ENCODE measurements around the gene HTRA3.

The HTRA3 gene

DNA sequence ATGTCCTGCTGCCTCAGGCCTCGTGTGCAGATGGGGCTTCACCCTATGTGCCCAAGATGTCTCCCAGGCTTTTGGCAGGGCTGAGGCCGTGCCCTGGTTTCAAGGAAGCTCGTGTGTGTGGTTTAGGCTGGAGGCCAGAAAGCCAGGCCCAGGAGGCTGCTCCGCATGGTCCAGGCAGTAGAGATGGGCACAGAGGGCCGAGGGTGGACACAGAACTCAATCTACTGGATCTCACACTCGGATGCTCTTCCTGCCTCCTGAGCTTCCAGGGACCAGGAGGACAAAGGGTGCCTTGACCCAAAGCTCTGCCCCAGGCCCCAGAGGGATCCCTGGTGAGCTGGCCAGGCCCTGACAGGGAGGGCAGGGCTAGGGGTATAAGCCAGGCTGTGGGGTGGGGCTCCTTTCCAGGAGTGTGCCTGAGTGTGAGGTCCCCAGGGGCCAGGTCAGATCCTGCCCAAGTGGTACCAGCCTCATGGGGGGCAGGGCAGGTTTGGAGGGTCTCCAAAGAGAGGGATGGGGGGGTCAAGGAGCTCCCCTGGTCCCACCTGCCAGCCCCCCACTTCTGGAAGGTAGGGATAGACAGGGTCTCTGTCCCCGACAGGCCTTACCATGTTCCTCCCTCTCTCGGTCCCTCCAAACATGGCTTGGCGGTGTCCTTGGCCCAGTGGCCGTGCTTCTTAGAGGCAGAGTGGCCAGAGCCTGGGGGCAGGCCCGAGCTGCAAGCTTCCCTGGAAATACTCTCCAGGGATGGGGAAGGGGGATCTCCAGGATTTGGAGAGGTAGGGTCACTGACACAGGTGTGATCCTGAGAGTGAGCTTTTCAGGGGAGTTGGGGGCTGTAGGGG, 23.8 kb downstream of the HTRA3 start:
- DNase-seq (ENCODE audit: low read depth): no peak

DNA sequence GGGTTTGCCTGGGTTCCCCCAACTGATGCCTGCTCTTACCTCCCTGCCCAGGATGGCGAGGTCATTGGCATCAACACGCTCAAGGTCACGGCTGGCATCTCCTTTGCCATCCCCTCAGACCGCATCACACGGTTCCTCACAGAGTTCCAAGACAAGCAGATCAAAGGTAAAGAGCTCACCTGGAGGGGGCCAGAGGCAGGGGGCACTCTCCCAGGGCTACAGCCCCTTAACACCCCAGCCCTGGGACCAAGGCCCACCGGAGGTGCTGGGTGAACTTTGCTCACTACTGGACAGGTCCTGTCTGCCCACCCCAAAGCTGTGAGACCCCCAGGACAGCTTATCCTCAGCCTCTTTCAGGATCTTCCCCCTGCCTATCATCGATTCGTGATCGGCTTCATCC, 24.5 kb downstream of the HTRA3 start:
- no peak for DNase-seq (ENCODE audit: low read depth)

DNA sequence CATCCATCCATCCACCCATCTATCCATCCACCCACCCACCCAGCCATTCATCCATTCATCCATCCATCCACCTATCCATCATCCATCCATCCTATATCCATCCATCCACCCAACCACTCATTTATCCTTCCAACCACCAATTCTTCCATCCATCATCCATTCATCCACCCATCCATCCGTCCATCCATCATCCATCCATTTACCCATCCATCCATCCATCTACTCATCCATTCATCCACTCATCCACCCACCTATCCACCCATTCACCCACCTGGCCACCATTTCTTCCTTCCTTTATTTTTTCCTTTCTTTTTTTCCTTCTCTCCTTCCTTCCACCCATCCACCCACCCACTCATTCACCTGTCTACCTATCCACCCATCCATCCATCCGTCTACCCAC, 25.2 kb downstream of the HTRA3 start:
- DNase-seq (ENCODE audit: low read depth): no peak

DNA sequence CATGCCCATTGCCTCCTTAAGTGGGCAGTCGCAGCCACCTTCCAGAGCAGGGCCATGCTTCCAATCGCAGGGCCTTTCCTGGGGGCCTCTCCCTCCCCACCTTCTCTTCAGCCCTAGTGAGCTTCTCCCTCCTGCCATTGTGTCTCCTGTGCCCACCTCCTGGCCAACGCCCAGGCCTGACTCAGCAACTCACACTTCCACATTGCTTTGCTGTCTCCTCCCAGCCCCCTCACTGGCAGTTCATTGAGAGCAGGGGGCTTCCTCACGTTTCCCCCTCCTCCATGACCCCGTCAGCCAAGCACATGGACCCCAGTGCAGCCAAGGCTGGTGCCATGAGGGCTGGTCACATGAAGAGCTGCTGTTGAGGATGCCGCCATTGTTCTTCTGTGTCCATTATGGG, 25.9 kb downstream of the HTRA3 start:
- DNase-seq (ENCODE audit: low read depth): no peak

DNA sequence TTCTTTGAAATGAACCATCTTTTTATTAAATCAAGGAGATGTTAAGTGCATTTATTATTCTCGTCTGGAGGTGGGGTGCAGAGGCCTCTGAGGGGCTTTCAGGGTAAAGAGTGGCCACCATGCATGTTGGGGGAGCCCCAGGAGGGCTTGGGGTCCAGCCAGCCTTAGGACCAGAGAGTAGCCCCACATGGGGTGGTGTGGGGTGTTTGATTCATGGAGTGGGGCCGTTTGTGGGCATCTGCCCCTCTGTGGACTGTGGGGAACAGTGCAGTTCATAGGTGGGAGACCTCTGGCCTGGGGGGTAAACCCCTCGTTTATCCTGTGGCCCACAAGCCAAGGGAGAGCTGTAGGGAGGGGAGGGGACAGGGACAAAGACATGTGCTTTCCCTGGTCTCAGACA, 26.9 kb downstream of the HTRA3 start:
- no peak for DNase-seq (ENCODE audit: low read depth)

DNA sequence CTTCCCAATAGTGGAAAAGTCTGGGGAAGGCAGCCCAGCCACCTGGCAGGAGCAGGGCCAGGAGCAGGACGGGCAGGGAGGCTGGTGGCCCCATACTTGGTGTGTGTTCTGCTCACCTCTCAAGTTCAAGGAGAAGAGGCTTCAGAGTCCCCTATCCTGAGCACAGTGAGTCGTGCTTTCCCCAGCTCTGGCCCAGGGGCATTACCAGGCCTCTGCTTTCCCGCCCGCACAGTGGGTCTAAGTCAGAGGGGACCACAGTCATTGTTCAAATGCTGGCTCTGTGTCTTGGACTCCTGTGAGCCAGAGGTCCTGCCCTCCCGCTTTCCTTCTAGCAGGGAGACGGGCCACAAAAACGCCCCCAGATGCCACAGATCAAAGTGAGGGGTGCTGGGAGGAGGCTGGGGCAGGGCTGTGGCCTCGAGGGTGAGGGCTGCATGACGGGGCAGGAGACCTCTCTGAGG, 27.6 kb downstream of the HTRA3 start:
- no peak for DNase-seq (ENCODE audit: low read depth)

DNA sequence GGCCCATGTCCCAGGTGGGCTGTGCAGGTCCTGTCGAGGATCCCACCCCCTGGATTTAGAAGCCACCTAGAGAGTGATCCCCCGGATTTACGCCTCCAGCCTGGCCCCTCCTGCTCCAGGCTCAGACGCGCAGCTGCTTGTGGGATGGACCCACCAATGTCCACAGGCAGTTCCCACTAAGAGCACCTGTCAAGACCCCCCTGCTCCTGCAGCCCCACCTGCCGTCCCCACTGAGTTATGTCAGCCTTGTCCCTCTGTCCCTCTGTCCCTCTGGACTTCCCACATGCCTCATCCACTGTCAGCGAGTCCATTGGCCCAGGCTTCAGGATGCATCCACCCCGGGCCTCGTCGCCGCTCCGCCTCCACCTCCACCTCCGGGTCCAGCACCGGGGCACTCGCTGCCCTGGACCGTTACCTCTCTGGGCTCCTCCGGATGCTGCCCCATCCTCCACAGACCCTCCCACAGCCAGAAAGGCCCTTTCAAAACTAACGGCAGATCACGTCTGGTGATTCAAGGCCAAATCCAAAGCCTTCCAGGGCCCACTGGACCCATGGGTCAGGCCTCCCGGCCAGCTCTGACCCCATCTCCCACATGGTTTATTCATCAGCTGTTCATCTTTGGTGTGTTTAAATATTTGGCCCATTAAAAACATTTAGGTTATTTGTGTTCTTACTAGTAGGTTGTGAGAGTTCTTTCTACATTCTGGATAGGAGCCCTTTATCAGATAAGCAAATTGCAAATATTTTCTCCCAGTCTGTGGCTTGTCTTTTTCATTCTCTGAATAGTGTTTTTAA, 28.3 kb downstream of the HTRA3 start:
- peak; percentile 63 for DNase-seq (ENCODE audit: low read depth)

DNA sequence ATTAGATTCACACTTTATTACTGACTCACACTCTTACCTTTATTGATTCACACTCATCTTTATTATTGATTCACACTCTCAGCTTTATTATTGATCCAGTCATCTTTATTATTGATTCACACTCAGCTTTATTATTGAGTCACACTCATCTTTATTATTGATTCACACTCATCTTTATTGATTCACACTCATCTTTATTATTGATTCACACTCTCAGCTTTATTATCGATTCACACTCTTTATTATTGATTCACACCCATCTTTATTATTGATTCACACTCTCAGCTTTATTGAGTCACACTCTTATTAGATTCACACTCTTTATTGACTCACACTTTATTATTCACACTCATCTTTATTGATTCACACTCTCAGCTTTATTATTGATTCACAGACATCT, 31.3 kb downstream of the HTRA3 start:
- DNase-seq (ENCODE audit: low read depth): no peak

DNA sequence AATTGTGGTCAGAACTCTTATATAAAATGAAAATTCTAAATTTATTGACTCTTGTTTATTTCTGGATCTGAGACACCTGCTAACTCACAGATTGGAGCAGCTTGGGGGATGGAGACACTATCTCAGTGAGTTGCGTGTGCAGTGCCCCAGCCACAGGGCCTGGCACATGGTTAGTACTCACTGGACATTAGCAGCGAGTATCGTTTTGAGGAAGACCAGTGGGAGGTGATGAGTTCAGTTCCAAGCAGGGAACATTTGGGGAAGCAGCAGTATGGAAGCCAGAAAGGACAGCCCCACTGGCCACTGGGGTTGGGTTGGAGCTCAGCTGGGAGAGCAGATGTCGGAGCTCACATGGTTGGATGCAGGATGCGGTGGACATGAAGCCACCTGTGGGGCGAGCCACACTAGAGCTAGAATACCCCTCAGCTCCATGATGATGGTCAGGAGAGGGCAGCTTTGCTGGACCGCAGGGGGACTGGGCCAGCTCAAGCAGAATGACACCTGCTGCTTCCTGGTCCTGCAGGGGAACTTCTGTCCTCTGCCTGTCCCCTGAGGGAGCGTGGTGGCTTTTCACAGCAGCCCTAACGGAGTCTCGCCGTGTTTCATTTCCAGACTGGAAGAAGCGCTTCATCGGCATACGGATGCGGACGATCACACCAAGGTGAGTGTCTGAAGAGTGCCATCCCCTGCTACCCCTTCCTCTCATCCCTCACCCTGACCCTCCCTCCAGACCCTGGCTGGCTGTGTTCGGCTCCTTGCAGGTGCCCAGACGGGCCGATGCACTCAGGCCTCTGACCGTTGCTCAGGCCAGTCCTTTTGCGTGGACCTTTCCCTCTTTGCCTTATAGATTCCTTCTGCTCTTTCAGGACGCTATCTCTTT, 32.5 kb downstream of the HTRA3 start:
- no peak for DNase-seq (ENCODE audit: low read depth)

DNA sequence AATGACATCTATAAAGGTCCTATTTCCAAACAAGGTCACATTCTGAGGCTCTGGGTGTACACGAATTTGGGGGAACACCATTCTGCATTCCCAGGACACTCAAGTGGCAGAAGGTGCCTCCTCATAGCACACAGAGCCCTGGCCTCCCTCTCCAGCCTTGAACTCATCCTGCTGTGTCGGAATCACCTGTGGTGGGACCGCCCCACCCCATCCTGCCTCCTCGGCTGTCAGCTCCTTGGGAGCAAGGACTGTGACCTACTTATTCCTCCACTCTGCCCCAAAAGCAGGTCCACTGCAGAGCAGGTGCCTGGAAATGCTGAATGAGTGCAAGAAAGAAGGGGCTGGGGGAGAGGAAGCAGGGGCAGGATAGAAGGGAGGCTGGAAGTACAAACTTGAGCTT, 33.5 kb downstream of the HTRA3 start:
- DNase-seq (ENCODE audit: low read depth): no peak

DNA sequence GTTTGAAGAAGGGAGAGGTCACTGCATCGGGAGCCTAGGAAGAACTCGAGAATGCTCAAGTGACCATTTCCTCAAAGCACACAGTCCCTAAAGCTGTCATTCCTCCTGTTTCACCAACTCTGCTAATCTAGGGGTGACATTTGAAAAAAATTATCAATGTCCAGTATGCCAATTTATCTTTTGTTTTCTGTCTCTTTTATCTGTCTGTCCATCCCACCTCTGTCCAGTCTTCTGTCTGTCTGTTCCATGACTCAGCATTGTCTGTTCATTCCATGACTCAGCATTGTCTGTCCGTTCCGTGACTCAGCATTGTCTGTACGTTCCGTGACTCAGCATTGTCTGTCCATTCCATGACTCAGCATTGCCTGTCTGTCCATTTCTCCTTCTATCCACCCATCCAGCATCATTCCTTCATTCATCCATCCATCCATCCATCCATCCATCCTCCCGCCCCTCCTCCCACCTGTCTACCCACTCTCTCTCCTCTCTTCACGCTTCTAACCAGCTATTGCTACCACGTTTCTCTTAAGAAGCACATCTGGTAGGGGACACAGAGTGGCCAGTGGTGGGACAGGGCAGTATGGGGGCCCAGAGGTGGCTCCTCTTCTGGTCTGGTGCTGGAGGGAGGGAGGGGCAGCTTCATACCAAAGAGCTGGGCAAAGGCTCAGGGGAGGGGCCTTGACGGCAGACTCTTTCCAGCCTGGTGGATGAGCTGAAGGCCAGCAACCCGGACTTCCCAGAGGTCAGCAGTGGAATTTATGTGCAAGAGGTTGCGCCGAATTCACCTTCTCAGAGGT, 34.1 kb downstream of the HTRA3 start:
- peak; percentile 94 for DNase-seq (ENCODE audit: low read depth)

DNA sequence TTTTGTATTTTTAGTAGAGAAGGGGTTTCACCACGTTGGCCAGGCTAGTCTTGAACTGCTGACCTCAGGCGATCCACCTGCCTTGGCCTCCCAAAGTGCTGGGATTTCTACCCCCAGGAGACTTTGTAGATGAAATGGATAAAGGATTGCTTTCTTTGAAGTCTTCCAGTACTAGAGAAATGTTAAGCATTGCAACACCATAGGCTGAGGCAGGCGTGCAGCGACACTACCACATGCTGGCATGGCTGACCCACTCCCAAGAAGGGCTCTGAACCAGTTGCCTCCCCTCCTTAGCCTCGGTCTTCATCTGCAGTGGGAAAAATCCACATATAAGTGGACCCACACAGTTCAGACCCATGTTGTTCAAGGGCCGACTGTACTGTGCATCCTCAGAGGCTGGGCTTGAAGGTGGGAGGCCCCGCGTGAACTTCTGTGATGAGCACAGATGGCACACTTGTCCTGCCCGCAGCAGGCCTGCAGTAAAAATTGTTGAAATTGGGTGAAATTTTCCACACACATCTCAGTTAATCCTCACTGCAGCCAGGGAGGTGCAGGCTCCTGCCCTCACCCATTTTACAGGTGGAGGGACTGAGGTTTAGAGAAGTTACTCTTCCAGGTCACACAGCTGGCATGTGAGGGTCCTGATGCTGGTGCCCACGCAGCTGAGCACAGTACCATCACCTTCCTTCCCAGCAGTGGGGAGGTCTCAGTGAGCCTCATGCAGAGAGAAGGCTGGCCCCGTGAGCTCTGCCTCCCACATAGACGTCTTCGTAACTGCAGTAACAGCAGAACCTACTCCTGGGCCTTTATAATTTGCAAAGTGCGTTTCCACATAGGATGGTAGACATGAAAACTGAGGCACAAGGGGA, 35.5 kb downstream of the HTRA3 start:
- DNase-seq (ENCODE audit: low read depth): no peak

DNA sequence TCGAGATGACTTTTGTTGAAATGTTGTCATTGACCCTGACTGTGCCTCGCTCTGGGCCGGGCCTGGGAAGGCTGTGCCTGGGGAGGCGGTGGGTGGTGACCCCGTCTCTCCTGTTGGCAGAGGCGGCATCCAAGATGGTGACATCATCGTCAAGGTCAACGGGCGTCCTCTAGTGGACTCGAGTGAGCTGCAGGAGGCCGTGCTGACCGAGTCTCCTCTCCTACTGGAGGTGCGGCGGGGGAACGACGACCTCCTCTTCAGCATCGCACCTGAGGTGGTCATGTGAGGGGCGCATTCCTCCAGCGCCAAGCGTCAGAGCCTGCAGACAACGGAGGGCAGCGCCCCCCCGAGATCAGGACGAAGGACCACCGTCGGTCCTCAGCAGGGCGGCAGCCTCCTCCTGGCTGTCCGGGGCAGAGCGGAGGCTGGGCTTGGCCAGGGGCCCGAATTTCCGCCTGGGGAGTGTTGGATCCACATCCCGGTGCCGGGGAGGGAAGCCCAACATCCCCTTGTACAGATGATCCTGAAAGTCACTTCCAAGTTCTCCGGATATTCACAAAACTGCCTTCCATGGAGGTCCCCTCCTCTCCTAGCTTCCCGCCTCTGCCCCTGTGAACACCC, 36.4 kb downstream of the HTRA3 start:
- no peak for DNase-seq (ENCODE audit: low read depth)

DNA sequence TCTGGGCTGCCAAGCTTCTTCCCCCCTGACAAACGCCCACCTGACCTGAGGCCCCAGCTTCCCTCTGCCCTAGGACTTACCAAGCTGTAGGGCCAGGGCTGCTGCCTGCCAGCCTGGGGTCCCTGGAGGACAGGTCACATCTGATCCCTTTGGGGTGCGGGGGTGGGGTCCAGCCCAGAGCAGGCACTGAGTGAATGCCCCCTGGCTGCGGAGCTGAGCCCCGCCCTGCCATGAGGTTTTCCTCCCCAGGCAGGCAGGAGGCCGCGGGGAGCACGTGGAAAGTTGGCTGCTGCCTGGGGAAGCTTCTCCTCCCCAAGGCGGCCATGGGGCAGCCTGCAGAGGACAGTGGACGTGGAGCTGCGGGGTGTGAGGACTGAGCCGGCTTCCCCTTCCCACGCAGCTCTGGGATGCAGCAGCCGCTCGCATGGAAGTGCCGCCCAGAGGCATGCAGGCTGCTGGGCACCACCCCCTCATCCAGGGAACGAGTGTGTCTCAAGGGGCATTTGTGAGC, 37.0 kb downstream of the HTRA3 start:
- DNase-seq (ENCODE audit: low read depth): no peak

DNA sequence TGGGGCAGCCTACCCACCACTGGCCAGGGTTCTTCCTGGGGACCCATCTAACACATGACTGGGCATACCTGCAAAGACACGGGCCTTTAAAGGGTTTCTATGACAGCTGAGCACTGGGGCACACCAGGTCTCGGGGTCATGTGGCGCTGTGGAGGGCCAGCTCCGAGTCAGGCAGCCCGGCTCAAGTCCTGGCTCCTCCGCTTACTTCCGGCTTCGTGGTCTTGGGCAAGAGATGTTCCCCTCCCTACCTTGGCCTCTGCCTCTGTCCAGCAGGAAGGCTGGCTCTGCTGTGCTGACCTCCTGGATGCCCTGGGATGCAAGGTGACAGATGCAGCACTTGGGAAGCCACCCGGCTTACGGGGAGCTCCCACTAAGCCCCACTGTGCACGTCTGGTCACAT, 37.6 kb downstream of the HTRA3 start:
- no peak for DNase-seq (ENCODE audit: low read depth)

DNA sequence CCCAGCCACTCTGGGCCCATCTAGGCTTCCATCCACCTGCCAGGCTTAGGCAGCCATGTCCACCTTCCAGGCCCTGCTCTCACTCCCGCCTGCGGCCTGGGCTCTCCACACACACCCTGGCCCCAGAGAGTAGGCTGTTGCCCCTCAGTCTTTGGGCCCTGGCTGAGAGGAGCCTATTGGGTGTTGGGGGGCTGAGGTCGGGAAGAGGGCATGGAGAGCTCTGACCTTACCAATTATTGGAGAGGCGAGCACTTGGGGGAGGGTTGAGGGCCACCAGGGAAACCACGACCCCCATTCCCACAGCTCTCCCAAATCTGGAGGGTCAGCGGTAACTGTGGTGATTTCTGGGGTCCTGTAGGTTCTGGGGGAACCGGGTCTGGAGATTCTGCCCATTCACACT, 38.2 kb downstream of the HTRA3 start:
- DNase-seq (ENCODE audit: low read depth): no peak

DNA sequence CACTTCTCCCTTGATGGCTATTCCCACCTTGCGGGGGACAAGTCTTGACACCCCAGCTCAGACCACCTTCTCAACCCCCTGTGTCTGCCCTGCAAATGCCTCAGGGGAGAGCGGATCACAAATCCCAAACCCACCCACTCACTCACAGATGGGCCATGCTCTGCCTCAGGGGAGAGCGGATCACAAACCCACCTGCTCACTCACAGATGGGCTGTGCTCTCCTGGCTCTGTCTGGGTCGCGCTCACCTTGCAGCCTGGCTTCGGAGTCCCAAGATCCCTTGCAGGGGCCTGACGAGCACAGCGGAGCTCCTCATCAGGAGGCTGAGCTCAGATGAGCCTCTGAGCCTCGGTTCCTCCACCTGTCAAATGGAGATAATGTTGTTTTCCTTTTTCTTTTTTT, 38.6 kb downstream of the HTRA3 start:
- no peak for DNase-seq (ENCODE audit: low read depth)

DNA sequence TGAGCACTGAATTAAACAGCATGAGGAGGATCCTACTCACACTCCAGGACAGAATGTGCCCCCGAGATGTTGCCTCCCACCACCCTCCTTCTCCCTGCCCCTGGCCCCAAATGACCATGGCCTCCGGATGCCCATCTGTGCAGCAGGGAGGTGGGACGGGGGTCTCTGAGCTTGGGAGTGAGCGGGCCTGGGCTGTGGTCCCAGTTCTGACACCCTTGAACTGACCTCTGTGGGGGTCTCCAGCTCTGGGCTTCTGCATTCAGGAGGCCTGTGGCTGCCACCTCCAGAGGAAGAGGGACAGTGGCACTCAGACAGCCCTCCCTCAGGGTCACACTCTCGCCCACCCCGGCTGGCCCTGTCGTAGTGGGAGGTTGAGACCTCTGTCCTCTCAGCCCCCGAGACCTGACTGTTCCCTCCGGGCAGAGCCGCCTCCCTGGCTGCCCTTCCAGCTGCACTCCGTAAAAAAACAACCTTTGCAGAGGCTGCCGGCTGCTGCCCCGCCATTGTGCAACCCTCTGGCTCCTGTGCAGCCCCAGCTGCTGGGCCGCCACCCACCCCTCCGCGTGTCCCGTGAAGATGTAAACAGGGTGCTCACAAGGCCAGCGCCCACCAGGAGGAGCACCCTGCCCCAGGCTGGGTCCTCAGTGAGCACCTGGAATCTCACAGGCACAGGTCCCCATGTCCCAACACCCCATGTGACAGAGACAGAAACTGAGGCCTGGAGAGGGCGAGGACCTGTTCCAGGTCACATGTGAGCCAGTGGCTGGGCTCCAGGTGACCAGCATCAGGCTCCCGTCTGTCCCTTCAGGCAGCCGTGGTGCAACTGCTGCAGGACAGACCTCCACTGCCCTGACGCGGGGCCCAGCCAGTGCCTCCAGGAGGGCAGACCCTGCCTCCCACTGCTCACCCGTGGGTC, 39.6 kb downstream of the HTRA3 start:
- DNase-seq (ENCODE audit: low read depth): peak; percentile 61

DNA sequence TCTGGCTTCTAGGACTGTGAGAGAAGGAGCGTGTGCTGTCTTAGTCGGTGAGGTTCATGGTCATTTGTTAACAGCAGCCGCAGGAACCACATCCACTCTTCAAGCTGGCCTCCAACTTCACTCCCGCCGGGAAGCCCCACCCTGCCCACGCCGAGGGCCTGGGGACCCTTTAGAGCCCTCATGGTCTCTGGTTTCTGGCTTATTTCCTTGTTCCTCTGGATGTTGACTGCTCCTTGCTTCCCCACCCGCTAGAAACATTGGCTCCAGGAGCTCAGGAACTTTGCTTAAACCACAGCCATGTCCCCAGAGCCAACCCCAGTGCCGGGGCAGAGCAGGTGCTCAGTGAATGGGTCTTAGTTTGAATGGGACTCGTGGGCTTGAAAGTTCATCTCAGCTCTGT, 40.8 kb downstream of the HTRA3 start:
- DNase-seq (ENCODE audit: low read depth): no peak

Data from amniotic epithelial cell (primary cell).